GDM1 (cell line): ENCODE results near the gene BAG1.
A peak's percentile ranks its signal among the peaks of the same experiment; 100 is the strongest.

Source experiments
- DNase-seq: peaks from one replicate; lab custom pipeline; 2025; lab: John Stamatoyannopoulos, UW

BAG1 gene

DNA sequence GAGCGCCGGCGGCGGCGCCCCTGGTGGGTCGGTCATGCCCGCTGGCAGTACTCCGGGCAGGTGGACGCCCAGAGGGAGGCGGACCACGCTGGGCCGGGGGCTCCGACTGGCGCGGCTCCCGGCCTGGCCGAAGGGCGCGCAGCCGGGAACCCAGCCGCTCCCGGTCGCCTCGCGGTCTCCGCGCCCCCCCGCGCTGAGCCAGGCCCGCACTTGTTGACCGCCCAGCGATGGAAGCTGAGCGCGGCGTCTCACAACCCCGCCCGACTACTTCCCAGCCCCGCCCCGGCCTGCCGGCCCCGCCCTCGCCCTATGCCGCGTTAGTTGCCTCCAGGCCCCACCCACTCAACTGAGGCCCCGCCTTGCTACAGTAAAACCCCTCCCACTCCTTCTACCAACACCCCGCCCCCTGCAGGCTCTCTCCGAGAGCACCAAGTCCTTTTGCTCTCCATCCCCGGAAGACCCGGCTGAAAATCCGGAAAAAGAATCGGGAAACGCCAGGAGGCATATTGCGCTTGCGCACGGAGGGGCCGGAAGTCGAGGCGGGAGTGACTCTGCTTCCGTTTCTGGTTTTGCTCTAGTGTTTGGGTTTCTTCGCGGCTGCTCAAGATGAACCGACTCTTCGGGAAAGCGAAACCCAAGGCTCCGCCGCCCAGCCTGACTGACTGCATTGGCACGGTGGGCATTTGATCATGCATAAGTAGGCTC lies at the start of gene BAG1, which contains the start of gene CHMP5:
Gene BAG1, minus strand, starts transcription at position 236 of the 705 bp plus-strand sequence.
Gene CHMP5, plus strand, starts transcription at position 577 of the 705 bp plus-strand sequence. Its CDS starts 30 bp downstream, at position 607.
- DNase-seq = peak; percentile 98

DNA sequence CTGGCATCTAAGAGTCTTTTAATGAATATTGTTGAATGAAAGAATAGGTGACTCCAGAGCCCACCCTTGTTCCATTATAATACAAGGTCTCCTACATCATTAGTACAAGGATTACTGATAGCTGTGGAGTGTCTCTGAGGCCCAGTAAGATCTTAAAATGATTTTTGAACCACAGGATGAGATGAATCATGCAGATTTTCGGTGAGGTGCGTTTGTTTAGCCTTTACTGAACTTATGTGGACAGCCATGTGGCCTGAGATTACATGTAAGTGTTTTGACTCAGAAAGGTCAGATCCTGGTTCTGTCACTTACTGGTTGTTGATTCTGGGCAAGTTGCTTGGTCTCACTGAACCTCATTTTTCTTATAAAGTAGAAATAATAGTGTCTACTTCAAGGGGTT lies 47.4 kb upstream of the BAG1 start:
- DNase-seq = no peak

- no peak for DNase-seq
Measured at GRCh38 chr9:33310748-33311147, 46.2 kb upstream of the BAG1 start.

DNA sequence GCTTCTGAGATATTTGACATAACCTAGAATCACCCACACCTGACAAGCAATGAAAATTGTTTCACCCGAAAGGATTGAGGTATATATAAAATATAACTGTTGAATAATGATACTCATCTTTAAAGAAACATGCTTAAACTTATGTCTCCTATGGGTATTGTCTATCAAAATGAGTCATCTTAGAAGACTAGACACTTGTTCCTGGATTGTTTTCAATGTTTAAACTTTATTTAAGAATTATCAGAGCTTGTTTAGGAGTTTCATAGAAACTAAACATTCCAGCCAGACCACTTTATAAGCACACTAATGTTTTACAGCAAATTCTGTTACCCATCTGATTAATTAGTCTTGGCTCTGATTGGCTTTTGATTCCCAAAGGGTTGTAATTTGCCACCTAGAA lies 45.4 kb upstream of the BAG1 start:
- no peak for DNase-seq

GRCh38 chr9:33307067-33307466 lies 42.6 kb upstream of the BAG1 start:
- DNase-seq = no peak

- no peak for DNase-seq
Measured at GRCh38 chr9:33306037-33306436, 41.5 kb upstream of the BAG1 start.

DNA sequence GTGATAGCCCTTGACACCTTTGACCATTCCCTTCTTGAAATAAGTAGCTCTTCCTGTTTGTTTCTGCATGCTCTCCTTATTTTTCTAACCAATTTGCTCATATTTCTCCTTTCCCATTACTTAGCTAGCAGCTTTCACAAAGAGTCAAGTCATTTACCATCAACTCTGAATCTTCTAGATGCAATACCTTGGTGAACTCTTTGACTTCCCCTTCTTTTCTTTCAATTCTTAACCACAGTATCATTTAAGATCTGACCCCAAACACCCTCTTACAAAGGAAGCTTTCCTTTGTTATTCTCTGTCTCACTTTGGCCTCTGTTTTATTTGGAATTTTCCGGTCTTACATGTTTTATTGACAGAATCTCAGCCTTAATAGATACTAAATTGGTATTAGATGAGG lies 39.9 kb upstream of the BAG1 start:
- no peak for DNase-seq

DNA sequence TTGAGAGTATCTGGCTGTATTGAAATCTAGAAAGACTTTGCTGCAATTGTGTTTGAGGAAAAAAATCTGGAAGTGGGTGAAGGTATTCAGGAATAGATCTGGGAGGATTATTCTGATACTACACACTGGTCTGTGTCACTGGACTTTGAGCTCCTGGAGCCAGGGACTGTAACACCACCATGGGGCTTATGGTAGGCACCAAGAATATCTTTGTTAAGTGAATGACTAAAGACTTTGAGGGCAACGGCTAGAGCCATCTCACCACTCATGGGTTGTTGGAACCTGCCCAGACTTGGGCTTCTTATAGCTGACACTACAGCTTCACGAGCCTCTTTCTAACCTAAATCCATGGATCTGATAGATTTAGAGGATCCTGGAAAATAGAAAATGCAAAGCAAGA lies 36.0 kb upstream of the BAG1 start:
- DNase-seq = no peak

DNA sequence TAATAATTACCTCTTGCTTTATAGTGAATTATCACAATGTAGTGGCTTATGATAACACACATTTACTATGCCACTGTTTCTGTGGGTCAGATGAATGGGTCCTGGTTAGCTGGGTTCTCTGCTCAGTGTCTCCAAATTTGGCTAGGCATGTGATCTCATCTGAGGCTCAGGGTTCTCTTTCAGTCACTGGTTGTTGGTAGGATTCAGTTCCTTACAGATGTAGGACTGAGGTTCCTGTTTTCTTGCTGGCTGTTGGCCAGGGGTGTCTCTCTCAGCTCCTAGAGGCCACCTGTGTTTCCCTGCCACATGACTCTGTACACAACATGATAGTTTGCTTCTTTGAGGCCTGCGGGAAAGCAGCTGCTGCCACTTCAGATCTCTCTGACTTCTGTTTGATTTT lies 32.9 kb upstream of the BAG1 start:
- DNase-seq = peak; percentile 38

GRCh38 chr9:33295571-33295970 lies 31.1 kb upstream of the BAG1 start:
- no peak for DNase-seq

- no peak for DNase-seq
Measured at GRCh38 chr9:33294670-33295432, 30.3 kb upstream of the BAG1 start.

GRCh38 chr9:33293782-33294181 lies 29.3 kb upstream of the BAG1 start:
- no peak for DNase-seq

DNA sequence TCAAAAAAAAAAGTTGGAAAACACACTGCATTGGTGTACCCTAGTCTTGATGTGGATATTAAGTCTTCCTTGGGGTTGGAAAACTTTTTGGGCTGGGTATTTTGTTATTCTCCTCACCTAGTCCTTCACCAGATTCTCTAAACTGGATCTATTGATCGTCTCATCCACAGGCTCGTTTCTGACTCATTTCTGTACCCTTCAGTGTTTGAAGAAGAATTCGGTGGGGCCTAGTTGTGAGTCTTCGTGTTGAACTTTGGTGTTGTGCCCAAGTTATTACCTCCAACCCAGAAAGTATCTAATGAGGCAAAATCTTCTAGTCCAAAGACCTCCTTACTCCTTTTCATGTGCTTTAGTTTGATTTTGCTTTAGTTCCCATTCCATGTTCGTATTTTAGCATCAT lies 27.4 kb upstream of the BAG1 start:
- no peak for DNase-seq

GRCh38 chr9:33291031-33291397 lies 26.5 kb upstream of the BAG1 start:
- no peak for DNase-seq

DNA sequence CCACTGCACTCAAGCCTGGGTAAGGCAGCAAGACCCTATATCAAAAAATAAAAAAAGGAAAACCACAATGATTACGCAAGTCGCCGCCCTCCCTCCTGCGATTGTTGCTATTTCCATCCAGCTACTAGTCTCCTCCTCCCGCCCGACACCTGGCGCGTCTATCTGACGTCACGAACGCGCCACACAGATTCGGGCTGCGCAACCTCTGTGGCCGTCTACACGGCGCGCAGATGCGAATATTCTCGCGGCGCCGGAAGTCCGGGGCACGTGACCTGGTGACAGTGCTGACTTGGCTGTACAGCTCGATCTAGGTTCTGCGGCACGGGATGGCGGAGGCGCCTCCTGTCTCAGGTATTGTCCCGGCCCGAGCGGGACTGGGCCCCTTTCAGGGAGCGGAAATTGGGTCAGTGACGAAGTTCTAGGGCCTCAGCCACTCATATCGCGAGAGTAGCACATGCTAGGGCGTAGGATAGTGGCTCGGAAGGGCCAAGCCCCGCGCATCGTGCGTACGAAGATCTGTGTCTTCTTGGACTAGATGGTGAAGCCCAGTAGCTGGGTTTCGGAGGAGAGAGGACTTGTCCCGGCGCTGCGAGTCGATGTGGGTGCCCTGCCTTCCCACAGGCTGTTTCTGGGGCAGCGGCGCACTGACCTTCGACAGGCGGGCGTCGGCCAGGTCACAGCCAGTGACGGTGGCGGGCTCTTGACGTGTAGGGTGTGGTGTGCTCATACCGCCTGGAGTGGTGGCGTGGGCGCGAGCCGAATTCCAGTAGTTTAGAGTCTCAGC lies 25.9 kb upstream of the BAG1 start, which contains the start of gene NFX1:
Gene NFX1, plus strand, starts transcription at position 270 of the 784 bp plus-strand sequence. Its CDS starts 57 bp downstream, at position 327.
- DNase-seq = peak; percentile 99

GRCh38 chr9:33289936-33290246 lies 25.4 kb upstream of the BAG1 start:
- no peak for DNase-seq

- DNase-seq = no peak
Measured at GRCh38 chr9:33289496-33289895, 25.0 kb upstream of the BAG1 start.

- DNase-seq = no peak
Measured at GRCh38 chr9:33288828-33289483, 24.4 kb upstream of the BAG1 start.

DNA sequence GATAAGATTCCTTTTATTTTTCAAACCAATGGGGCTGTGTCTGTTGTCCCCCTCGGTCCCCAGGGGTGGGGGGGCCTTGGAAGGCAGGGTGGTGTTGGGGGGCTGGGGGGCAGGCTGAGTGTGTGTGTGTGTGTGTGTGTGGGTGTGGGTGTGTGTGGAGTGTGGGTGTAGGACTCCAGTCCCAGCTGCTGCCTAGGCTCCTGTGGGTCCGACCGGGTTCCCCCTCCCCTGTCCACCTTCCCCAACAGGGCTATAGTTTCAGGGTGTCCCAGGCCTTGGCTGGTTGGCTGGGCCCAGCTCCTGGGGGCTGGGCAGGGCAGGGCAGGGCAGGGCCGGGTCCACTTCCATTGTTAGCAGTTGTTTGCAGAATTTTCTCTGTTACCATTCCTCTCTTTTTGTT lies 23.7 kb upstream of the BAG1 start:
- no peak for DNase-seq

DNA sequence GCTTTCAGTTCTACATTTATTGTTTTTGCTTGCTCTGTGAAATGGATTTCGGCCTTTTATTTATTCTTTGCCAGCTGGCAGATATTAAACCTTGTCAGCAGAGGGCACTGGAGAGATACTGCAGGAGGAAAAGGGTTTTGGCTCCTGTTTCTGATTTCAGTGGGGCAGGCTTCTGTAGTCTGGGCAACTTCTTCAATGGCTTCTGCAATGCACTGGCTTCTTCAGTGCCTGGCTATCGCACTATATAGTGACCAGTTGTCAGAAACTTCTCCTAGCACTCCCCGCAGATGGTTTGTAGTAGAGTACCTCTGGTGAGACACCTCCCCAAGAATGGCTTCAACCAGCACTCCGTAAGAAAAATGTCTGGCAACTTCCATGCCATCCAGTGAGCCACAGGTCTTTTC lies 22.6 kb upstream of the BAG1 start:
- DNase-seq = peak; percentile 48

GRCh38 chr9:33285502-33285901 lies 21.0 kb upstream of the BAG1 start:
- no peak for DNase-seq

DNA sequence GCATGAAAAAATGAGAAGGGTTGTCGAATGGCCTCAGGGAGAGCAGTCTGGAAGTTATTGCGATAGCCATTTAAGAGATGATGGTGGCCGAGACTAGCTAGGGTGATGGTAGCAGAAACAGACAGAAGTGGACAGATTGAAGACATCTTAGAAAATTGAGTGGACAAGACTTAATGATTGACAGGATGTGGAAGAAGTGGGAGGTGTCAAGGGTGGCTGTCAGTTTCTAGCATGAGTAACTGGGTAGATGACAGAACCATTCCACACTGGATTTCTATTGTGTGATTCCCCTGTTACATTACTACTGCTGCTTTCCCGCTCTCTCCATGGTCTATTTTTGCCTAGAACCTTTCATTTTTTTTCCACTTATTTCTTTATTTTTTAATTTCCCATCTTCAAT lies 13.0 kb upstream of the BAG1 start:
- no peak for DNase-seq
